ENCODE results near the gene OR2T11. TPM values are rescaled to one million over a fixed set of nuclear protein-coding genes. Genes with fewer than 3 reads are reported as not detected.

The OR2T11 gene
- total RNA-seq, 1 experiment from 2014 or later: not detected

Other genes with a start within 250 kb of the OR2T11 start
- not detected in 2 replicates for gene OR2T1, start 232.0 kb downstream of the OR2T11 start, total RNA-seq (2021)
- gene OR2T2, start 189.5 kb downstream of the OR2T11 start, total RNA-seq (2021): not detected in 2 replicates
- not detected in 2 replicates for gene OR2T3, start 161.7 kb downstream of the OR2T11 start, total RNA-seq (2021)
- gene OR2T5, start 146.5 kb downstream of the OR2T11 start, total RNA-seq (2021): not detected in 2 replicates
- not detected in 2 replicates for gene OR2G6, start 127.0 kb downstream of the OR2T11 start, total RNA-seq (2021)
- gene OR2T29, start 72.3 kb downstream of the OR2T11 start, total RNA-seq (2021): not detected in 2 replicates
- gene OR2T34, start 60.3 kb downstream of the OR2T11 start, total RNA-seq (2021): not detected in 2 replicates
- not detected in 2 replicates for gene OR2T10, start 37.4 kb downstream of the OR2T11 start, total RNA-seq (2021)
- gene OR2T35, start 10.2 kb upstream of the OR2T11 start, total RNA-seq (2021): not detected in 2 replicates
- gene OR2T27, start 20.4 kb upstream of the OR2T11 start, total RNA-seq (2021): not detected in 2 replicates
- gene OR14I1, start 67.7 kb upstream of the OR2T11 start, total RNA-seq (2021): not detected in 2 replicates
- 0.74 and 1.4 TPM in 2 replicates for gene LYPD8, start 120.7 kb upstream of the OR2T11 start, total RNA-seq (2021)
- gene SH3BP5L, start 190.8 kb upstream of the OR2T11 start, total RNA-seq (2021): 24.6 and 25.6 TPM in 2 replicates
- 24.7 and 27.6 TPM in 2 replicates for gene ZNF672, start 203.1 kb upstream of the OR2T11 start, total RNA-seq (2021)
- gene ZNF692, start 224.0 kb upstream of the OR2T11 start, total RNA-seq (2021): 46.6 and 51.7 TPM in 2 replicates

All from PC-9 (cell line).